T-helper 9 cell (primary cell): Measurements from ENCODE around the gene KRTAP4-4.
"Not testable (repeated sequence)": the region's sequence is repeated elsewhere in the genome, so short reads cannot be mapped to it uniquely, and the experiment has no call there.

Source experiments
- DNase-seq: peaks from one replicate; pipeline ENCODE4 v3.0.0-alpha.2; 2020

KRTAP4-4 gene

DNA sequence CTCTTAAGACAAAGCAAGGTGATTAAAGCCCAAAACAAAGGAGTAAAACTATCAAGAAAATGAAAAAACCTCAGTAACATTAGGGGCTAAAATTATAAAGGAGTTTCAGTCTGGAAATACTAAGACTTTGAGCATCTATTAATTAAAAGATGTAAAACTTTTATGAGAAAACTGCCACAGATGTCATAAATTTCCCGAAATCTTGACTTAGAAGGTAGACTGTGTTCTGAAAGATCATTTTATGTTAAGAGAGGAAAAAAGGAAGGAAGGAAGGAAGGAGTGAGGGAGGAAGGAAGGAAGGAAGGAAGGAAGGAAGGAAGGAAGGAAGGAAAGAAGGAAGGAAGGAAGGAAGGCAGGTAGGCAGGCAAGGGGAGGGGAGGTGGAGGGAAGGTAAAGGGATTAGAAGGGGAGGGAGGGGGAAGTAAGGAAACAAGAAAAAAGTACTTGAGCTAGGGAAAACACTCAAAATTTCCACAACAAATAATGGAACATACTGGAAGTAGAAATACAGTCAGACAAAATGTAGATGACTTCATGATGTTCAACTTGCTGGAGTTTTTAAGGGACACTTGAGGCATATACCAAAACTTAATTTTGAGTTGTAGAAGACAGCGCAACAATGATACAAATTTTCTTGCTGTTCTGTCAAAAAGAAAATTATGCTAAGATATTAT lies 12.9 kb downstream of the KRTAP4-4 start:
- DNase-seq, result no peak

DNA sequence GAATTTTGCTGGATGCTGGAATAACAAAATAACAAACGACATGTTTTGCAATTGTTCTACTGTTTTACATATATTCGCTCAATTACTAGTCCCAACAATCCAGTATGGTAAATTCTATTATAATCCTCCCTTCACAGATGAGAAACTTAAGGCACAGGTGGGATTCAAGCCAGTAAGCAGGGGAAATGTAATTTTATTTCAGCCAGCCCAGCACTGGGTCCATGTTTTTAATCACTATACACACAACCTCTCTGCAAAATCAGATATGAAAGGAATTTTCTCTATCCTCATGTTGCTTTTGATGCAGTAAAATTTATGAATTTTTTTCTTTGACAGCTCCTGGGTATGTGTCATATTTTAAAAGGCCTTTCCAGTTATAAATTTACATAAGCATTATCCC lies 15.3 kb downstream of the KRTAP4-4 start:
- DNase-seq, result no peak

- DNase-seq, result no peak
Observed at GRCh38 chr17:41144846-41145245, 15.7 kb downstream of the KRTAP4-4 start.

DNA sequence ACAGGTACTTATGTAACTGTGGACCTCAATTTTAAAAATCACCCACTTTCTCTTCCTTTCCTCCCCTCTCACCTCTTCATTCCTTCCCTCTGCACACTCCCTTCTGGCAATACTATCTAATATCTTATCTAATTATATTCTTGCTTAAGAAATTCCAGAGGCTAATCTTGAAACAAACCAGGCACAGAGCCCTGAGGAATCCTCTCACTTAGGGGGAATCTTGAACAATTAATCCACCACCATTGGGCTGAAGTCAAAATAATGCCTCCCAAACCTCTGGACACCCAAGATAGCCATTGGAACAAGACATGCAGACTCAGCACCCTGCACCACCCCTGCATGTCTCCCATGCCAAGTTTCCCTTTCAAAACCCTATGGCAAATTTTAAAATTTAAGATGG lies 19.2 kb downstream of the KRTAP4-4 start:
- no peak for DNase-seq

- no peak for DNase-seq
Observed at GRCh38 chr17:41140360-41141131, 20.0 kb downstream of the KRTAP4-4 start, which contains the start of gene KRTAP4-6. TSS of gene KRTAP4-6 (minus strand) at chr17:41140544. CDS start at chr17:41140487, 57 bp downstream.

DNA sequence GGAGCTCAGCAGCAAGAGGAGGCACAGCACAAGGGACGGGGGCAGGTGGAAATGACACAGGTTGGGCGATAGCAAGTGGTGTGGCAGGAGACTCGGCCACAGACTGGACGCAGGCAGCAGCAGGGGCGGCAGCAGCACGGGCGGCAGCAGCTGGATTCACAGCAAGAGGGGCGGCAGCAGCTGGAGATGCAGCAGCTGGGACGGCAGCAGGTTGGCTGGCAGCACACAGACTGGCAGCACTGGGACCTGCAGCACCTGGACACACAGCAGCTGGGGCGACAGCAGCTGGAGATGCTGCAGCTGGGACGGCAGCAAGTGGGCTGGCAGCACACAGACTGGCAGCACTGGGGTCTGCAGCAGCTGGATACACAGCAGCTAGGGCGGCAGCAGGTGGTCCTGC lies 20.7 kb downstream of the KRTAP4-4 start:
- DNase-seq, result not testable (repeated sequence)

DNA sequence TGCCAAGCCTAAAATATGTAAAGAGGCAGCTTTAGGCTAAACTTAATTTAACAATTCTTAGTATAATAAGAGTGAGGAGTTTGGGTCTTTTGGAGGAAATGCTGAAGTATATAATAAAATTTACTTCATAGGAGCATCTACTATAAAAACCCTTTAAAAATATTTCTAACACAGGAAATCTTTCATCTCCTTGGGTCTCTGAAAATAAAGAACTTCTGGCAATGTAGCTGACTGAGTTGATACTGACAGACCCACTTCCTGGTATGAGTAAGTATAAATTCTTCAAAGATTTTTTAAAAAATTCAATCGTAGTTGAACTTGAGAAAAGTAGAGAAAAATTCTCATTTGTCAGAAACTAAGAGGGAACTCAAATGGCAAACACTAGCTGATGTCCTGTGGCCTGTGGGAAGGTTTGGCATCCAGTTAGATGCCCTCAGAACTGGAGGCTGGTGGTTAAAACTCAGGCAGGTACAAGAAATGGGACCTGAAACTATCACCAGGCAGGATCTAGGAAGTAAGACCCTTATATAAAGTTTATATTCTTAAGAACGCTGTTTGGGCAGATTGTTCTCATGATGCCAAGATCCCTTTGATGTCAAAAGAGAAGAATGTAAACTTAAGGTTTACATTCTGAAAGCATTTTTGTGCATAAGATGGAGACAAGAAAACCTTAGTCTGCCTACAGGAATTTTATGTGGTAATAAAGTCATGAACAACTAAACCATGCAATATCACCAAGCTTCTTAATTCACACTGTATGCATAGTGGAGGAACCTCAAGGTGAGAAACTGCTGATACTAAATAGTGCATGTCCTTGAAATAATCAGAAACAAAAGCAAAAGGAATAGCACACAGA lies 26.4 kb downstream of the KRTAP4-4 start:
- no peak for DNase-seq

- DNase-seq, result no peak
Observed at GRCh38 chr17:41131979-41132378, 28.6 kb downstream of the KRTAP4-4 start.

DNA sequence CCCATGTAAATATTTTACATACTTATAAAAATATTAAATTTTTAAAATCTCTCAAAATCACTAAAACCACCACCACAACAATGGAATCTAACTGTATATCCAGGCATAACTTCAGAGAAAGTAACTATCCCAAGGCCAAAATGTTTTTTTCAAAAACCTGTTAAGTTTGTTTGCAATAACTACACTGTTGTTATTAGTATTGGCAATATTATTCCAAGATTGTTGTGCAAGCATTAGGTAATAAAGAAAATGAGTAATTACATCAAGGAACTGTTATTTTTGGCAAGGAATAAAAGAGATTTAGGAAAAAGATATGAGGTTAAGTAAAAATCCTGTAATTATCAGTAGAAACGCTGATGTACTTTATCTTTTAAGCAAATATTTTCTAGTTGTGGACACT lies 33.2 kb downstream of the KRTAP4-4 start:
- no peak for DNase-seq

DNA sequence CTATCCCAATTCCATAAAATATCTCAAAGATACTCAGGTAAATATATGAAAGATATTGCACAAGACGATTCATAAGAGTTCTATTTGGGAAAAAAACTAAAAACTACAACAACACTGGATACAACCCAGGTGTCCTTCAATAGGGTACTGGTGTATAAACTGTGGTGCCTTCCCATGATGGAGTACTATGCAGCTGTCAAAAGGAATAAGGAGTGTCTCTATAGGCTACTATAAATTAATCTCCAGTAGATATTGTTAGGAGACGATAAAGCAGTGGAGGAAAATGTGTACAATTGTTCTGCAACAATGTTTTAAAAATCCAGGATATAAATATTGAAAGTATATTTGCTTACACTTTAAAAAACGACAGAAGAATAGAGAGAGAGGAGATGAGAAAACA lies 34.1 kb downstream of the KRTAP4-4 start:
- DNase-seq, result no peak

DNA sequence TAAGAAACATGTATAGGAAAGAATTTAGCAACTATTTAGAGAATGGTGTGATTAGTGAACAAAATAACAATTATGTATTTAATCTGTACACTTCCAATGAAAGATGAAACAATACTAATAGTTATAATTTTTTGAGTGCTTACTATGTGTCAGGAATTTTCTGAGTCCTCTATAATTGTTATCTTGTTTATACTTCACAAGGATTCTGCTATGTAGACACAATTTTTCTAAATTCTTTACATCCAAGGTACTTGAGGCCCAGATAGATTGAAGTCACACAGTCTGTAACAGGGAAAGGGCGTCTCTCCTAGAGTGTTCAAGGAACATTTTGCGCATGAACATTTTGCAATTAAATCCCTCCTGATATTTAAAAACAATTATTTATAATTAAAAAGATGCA lies 35.5 kb downstream of the KRTAP4-4 start:
- DNase-seq, result no peak

DNA sequence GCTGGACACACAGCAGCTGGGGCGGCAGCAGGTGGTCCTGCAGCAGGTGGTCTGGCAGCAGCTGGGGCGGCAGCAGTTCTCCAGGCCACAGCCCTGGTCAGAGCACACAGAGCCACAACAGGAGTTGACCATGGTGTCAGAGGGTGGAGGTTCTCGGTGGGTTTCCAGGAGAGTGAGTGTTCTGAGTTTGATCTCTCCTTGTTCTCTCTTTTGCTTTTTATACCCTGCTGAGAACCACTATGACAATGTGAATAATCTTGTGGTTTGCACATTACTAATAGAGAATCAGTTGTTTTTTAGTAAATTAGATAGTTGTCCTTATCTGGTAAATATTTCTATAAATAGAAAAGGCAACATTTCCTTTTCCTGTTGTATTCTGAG lies 36.6 kb downstream of the KRTAP4-4 start, which contains the start of gene KRTAP4-12:
Gene KRTAP4-12, minus strand, starts transcription at position 192 of the 381 bp plus-strand sequence. Its CDS starts 60 bp downstream, at position 132.
- DNase-seq, result not testable (repeated sequence)

DNA sequence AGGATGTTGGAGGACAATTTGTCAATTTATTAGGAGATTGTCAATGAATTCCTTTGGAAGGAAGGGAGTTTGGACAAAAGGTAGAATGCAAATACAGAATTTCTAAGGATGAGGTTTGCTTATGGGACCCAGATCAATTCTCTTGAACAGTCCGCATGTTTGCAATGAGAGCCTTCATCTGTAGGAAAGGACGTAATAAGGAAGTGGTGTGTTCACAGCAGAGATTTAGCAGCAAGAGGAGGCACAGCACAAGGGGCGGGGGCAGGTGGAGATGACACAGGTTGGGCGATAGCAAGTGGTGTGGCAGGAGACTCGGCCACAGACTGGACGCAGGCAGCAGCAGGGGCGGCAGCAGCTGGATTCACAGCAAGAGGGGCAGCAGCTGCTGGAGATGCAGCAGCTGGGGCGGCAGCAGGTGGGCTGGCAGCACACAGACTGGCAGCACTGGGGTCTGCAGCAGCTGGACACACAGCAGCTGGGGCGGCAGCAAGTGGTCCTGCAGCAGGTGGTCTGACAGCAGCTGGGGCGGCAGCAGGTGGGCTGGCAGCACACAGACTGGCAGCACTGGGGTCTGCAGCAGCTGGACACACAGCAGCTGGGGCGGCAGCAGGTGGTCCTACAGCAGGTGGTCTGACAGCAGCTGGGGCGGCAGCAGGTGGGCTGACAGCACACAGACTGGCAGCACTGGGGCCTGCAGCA lies 37.1 kb downstream of the KRTAP4-4 start:
- not testable (repeated sequence) for DNase-seq

DNA sequence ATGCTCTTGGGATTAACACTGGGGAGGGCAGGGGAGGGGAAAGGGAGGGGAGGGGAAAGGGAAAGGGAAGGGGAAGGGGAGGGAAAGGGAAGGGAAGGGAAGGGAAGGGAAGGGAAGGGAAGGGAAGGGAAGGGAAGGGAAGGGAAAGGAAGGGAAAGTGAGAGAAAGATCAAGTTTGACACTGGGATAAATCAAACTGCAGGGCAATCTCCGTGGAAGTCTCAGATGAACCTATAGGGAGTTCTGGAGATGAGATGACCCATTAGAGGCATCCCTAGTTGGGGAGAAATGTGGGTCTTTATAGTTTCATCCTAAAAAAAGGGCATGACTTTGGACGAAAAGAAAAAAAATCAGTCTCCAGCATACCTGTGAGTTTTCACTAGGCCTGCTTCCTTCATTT lies 38.8 kb downstream of the KRTAP4-4 start:
- no peak for DNase-seq

DNA sequence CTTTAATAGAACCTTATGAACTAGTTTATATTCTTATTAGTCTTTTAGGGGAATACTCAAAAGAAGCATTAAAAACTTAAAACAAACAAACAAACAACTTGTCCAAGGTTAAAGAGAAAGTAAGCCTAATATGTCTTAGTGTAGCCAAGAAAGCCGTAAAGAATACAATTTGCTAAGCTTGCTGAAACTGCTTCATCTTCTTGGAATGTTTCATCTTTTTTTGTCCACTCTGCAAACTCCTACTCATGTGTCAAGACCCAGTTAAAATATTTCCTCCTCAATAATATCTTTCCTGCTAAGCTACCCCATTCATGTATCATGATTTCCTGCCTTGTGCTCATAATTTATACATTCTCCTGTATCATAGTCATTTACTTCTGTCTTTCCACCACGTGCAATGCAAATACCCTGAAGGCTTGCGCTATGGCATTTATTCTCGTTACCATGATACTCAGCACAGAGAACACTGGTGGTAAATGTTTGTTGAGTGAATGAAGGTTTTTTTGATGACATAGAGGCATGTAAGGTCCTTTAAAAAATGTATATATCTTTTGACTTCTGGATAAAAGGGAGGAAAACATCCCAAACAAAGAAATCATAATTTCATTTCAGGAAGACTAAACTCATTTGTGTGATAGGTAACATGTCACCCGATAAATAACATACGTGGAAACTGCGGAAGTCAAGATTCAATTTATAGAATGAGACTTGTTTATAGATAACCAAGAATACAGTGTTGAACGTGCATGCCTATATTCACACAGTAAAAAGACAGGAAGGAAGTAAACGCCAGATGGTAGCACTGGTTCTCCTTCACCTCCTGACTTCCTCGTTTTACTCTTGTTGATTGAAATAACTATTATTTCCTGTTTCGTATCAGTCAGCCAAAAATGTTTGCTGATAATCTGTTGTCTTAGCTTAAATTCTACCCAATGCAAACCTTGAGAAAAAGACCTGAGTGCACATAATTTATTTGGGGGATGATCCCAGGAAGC lies 40.6 kb downstream of the KRTAP4-4 start:
- DNase-seq, result not testable (repeated sequence)

DNA sequence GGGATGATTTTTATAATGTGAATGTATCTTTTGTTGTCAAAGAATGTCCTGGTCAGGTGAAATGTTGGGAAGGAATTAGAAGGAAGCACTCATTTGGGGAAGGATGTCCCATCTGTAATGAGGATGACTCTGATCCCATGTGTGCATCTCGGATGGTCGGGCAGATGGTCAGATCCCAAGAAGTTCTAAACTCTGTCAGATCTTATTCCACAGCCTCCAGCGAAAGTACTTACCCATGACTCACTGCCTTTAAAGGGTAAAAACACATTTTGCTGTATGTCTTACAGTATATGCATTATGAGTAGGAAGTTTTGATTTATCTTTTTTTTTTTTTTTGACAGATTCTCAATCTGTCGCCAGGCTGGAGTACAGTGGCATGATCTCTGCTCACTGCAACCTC lies 41.8 kb downstream of the KRTAP4-4 start:
- DNase-seq, result no peak

DNA sequence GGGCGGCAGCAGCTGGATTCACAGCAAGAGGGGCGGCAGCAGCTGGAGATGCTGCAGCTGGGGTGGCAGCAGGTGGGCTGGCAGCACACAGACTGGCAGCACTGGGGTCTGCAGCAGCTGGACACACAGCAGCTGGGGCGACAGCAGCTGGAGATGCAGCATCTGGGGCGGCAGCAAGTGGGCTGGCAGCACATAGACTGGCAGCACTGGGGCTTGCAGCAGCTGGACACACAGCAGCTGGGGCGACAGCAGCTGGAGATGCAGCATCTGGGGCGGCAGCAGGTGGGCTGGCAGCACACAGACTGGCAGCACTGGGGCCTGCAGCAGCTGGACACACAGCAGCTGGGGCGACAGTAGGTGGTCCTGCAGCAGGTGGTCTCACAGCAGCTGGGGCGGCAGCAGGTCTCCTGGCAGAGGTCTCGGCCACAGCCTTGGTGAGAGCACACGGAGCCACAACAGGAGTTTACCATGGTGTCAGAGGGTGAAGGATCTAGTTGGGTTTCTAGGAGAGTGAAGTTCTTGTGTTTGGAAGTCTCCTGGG lies 42.6 kb downstream of the KRTAP4-4 start, which contains the start of gene KRTAP4-11:
Gene KRTAP4-11, minus strand, starts transcription at position 528 of the 541 bp plus-strand sequence. Its CDS starts 58 bp downstream, at position 470.
- DNase-seq, result not testable (repeated sequence)

DNA sequence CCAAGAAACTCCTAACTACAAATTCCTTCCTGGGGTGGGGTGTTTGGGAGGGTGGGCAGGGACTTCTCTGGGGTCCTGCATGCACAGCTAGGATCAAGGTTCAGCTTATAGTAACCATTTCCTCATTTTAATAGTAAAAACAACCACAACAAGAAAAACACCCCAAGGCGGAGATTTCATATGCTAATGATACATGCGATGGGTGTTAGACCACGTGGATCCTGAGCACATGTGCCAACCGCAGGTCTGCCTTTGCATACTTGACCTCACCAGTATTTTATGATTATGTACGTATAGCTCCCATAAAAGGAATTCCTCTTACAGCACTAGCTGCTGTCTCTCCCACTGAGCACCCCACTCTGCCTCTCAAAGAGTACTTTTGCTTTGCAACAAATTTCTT lies 44.3 kb downstream of the KRTAP4-4 start:
- no peak for DNase-seq

- DNase-seq, result no peak
Observed at GRCh38 chr17:41111151-41111885, 49.2 kb downstream of the KRTAP4-4 start.
